Coronary artery (tissue), 2 donors: ENCODE measurements around the gene ALDH1L1.
"Not testable (repeated sequence)": the region's sequence is repeated elsewhere in the genome, so short reads cannot be mapped to it uniquely, and the experiment has no call there.

ENCODE experiments used
- DNase-seq: peaks from one replicate; pipeline ENCODE4 v3.0.0-alpha.2; 2017; ENCODE audit warnings: low spot score
- H3K27ac ChIP-seq, 2 donors: fragments of 200-600 bp; sonication (generic); one replicate each; pipeline ENCODE4 v1.5.1; 2016 to 2019
- H3K4me3 ChIP-seq: fragments of 200-600 bp; sonication (generic); 2 replicates; pipeline ENCODE4 v1.5.1; 2016; ENCODE audit warnings: mild to moderate bottlenecking, moderate library complexity
- TF ChIP-seq, protein P1 (sequence below): fragments of 200-600 bp; sonication (generic); IDR thresholded peaks from one replicate; pipeline ENCODE4 v1.5.1; 2019; ENCODE audit warnings: antibody characterized with exemption

ALDH1L1 gene

DNA sequence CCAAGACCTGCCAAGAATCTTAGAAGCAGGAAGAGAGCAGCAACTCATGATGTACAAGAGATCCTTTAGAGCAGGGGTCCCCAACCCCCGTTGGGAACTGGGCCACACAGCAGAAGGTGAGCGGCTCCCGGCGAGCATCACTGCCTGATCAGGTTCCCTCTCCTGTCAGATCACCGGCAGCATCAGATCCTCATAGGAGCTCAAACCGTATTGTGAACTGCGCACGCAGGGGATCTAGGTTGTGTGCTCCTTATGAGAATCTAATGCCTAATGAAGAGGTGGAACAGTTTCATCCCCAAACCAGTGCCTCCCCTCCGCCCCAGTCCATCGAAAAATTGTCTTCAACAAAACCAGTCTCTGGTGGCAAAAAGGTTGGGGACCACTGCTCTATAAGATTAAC lies 110.2 kb downstream of the ALDH1L1 start:
- TF ChIP-seq, protein P1, sequence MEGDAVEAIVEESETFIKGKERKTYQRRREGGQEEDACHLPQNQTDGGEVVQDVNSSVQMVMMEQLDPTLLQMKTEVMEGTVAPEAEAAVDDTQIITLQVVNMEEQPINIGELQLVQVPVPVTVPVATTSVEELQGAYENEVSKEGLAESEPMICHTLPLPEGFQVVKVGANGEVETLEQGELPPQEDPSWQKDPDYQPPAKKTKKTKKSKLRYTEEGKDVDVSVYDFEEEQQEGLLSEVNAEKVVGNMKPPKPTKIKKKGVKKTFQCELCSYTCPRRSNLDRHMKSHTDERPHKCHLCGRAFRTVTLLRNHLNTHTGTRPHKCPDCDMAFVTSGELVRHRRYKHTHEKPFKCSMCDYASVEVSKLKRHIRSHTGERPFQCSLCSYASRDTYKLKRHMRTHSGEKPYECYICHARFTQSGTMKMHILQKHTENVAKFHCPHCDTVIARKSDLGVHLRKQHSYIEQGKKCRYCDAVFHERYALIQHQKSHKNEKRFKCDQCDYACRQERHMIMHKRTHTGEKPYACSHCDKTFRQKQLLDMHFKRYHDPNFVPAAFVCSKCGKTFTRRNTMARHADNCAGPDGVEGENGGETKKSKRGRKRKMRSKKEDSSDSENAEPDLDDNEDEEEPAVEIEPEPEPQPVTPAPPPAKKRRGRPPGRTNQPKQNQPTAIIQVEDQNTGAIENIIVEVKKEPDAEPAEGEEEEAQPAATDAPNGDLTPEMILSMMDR, result no peak
- DNase-seq, result no peak
- no peak overlapping the region for H3K27ac ChIP-seq
- H3K4me3 ChIP-seq, result no peak overlapping the region

DNA sequence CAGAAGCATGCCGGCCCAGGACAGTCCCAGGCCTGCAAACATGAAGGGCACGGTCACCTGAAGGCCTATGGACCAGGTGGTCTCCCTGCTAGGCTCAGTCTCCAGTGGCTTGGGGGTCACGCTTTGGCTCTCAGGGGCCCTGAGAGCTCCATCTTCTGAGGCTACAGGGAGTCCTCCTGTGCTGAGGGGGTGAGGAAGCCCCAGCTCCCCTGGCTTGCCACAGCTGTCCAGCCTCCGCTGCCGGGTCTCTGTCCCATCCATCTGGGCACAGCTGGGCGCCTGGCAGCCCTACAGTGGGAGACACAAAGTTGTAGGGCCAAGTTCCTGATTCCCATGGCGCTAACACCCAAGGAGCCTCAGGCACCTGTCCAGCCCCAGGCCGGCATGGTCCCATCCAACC lies 112.4 kb downstream of the ALDH1L1 start:
- Histone ChIP-seq H3K4me3 (no peak overlapping the region), H3K27ac (no peak overlapping the region)
- no peak for DNase-seq
- TF ChIP-seq, protein P1, result no peak

- not testable (repeated sequence) for H3K4me3 ChIP-seq, H3K27ac ChIP-seq, DNase-seq
Observed at GRCh38 chr3:126066676-126067075, 113.7 kb downstream of the ALDH1L1 start.

- Histone ChIP-seq H3K27ac (no peak overlapping the region), H3K4me3 (no peak overlapping the region)
- TF ChIP-seq, protein P1, result no peak
- DNase-seq, result no peak
Observed at GRCh38 chr3:126065876-126066275, 114.5 kb downstream of the ALDH1L1 start.

DNA sequence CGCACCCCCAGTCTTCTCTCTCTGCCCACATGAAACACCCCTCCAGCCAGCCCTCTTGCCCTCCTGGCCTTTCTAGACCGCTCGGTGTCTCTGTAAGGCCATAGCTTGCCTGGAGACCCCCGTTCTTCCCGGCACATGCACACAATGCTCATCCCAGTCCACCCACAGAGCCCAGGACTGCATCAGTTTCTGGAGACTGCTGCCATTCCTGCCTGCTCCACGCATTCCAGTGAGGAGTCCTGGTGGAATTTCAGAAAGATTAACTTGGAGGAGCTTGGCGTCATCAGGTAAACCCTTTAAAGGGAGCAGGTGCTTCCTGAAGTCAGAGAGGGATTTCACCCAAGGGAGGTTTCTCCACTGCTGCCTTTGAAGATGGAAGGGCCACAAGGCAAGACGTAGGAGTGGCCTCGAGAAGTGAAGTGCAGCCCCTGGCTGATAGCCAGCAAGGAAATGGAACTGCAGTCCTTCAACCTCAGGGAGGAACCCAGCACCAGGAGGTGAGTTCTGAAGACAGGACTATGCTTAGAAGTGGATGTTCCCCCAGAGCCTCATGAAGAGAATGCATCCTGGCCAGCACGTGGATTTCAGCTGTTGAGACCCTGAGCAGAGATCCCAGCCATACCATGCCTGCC lies 115.6 kb downstream of the ALDH1L1 start:
- H3K4me3 ChIP-seq, result no peak overlapping the region
- no peak for DNase-seq
- no peak overlapping the region for H3K27ac ChIP-seq
- TF ChIP-seq, protein P1, result no peak

- H3K27ac ChIP-seq, result no peak overlapping the region
- TF ChIP-seq, protein P1, result no peak
Observed at GRCh38 chr3:126063358-126063965, 116.9 kb downstream of the ALDH1L1 start.

GRCh38 chr3:126061301-126062032 lies 118.9 kb downstream of the ALDH1L1 start:
- TF ChIP-seq, protein P1, result no peak
- no peak overlapping the region for H3K27ac ChIP-seq
- no peak for DNase-seq
- no peak overlapping the region for H3K4me3 ChIP-seq

More at GRCh38 chr3:126063358-126063965, 116.9 kb downstream of the ALDH1L1 start:
- no peak for DNase-seq
- H3K4me3 ChIP-seq, result no peak overlapping the region
